OCI-LY3 (cell line): ENCODE results near the gene MTHFSD.

Experiments
- CTCF ChIP-seq: fragments of 200-600, 300-600 bp; sonication (generic); IDR thresholded peaks from 2 replicates; pipeline ENCODE4 v1.5.1; 2014; ENCODE audit warnings: antibody characterized with exemption, low read length, low read depth
- EZH2phosphoT487 ChIP-seq: fragments of 200-600 bp; shearing (Covaris generic); IDR thresholded peaks from 2 replicates; pipeline ENCODE4 v1.6.1; 2018; ENCODE audit warnings: antibody characterized with exemption, mixed run types, low read depth

GRCh38 chr16:86521236-86522197, 33.5 kb downstream of the MTHFSD start:
- TF ChIP-seq CTCF (no peak), EZH2phosphoT487 (no peak)
